GM23338 (cell line): ENCODE measurements around the gene RNASE3. TPM values are rescaled to one million over a fixed set of nuclear protein-coding genes. Genes with fewer than 3 reads are reported as not detected.
"Not testable (repeated sequence)": the region's sequence is repeated elsewhere in the genome, so short reads cannot be mapped to it uniquely, and the experiment has no call there.

ENCODE experiments used
- ATAC-seq: fragments of 200-7000 bp; cut with Tn5 transposase; 3 replicates; pipeline ENCODE4 v1.9.1; 2020
- DNase-seq: peaks from one replicate; pipeline ENCODE4 v3.0.0-alpha.2; 2015; ENCODE audit warnings: low spot score
- H2AFZ ChIP-seq: fragments of 200-600 bp; sonication (generic); 2 replicates; pipeline ENCODE4 v1.8.0; 2016; ENCODE audit warnings: antibody characterized with exemption, mild to moderate bottlenecking, moderate library complexity
- H3F3A ChIP-seq: fragments of 200-600 bp; sonication (generic); replicated peaks from 2 replicates; pipeline ENCODE4 v1.8.0; 2017; ENCODE audit warnings: antibody characterized with exemption, mixed run types, low read depth
- H3K27ac ChIP-seq: fragments of 200-600 bp; sonication (generic); 2 replicates; pipeline ENCODE4 v1.6.1; 2016; ENCODE audit warnings: low read depth
- H3K27me3 ChIP-seq: fragments of 200-600 bp; sonication (generic); 2 replicates; pipeline ENCODE4 v1.8.0; 2016; ENCODE audit warnings: mild to moderate bottlenecking, mixed run types, moderate library complexity; ENCODE audit not compliant: insufficient read depth
- H3K36me3 ChIP-seq: fragments of 200-600 bp; sonication (generic); 2 replicates; pipeline ENCODE4 v1.8.0; 2016; ENCODE audit warnings: mild to moderate bottlenecking; ENCODE audit not compliant: insufficient read depth
- H3K4me1 ChIP-seq: fragments of 200-600 bp; sonication (generic); 2 replicates; pipeline ENCODE4 v1.8.0; 2016; ENCODE audit warnings: mild to moderate bottlenecking, moderate library complexity; ENCODE audit not compliant: insufficient read depth
- H3K4me2 ChIP-seq: fragments of 200-600 bp; sonication (generic); 2 replicates; pipeline ENCODE4 v1.7.1; 2017; ENCODE audit warnings: mixed run types
- H3K4me3 ChIP-seq: fragments of 200-600 bp; sonication (generic); 2 replicates; pipeline ENCODE4 v1.6.1; 2016; ENCODE audit warnings: mixed run types
- H3K79me2 ChIP-seq: fragments of 200-600 bp; sonication (generic); replicated peaks from 2 replicates; pipeline ENCODE4 v1.8.0; 2017; ENCODE audit warnings: mild to moderate bottlenecking; ENCODE audit not compliant: insufficient read depth
- H3K9me2 ChIP-seq: fragments of 200-600 bp; sonication (generic); 2 replicates; pipeline ENCODE4 v1.8.0; 2017; ENCODE audit not compliant: insufficient read depth
- H4K20me1 ChIP-seq: fragments of 200-600 bp; sonication (generic); replicated peaks from 2 replicates; pipeline ENCODE4 v1.8.0; 2017; ENCODE audit warnings: mild to moderate bottlenecking; ENCODE audit not compliant: insufficient read depth
- H3K27ac Mint-ChIP-seq: 2 replicates; pipeline ENCODE4 v1.8.0; 2020; ENCODE audit warnings: inconsistent platforms, mild to moderate bottlenecking, moderate library complexity, mixed read lengths
- H3K27me3 Mint-ChIP-seq: 3 replicates; pipeline ENCODE4 v1.8.0; 2022; ENCODE audit warnings: low read depth, mild to moderate bottlenecking, moderate library complexity, mixed read lengths, inconsistent platforms; ENCODE audit not compliant: insufficient read depth, poor library complexity
- H3K36me3 Mint-ChIP-seq: 3 replicates; pipeline ENCODE4 v1.8.0; 2021; ENCODE audit warnings: low read depth, mild to moderate bottlenecking, inconsistent platforms, moderate library complexity, mixed read lengths
- H3K4me1 Mint-ChIP-seq: 3 replicates; pipeline ENCODE4 v1.8.0; 2020; ENCODE audit warnings: mild to moderate bottlenecking, inconsistent platforms, mixed read lengths
- H3K4me3 Mint-ChIP-seq: 3 replicates; pipeline ENCODE4 v1.8.0; 2021; ENCODE audit warnings: moderate library complexity, mild to moderate bottlenecking, inconsistent platforms, mixed read lengths
- H3K9me3 Mint-ChIP-seq: 3 replicates; pipeline ENCODE4 v1.8.0; 2020; ENCODE audit warnings: moderate library complexity, mild to moderate bottlenecking, inconsistent platforms, mixed read lengths
- CREB1 ChIP-seq: fragments of 250-450 bp; sonication (Bioruptor Pico); IDR thresholded peaks from 2 replicates; pipeline ENCODE4 v1.5.0; 2020; ENCODE audit warnings: low read depth, mild to moderate bottlenecking, moderate library complexity
- EZH2phosphoT487 ChIP-seq: fragments of 200-600 bp; sonication (generic); IDR thresholded peaks from one replicate; pipeline ENCODE4 v1.8.1; 2018; ENCODE audit warnings: antibody characterized with exemption; ENCODE audit not compliant: unreplicated experiment
- NANOG ChIP-seq: IDR thresholded peaks from 2 replicates; pipeline ENCODE4 v1.6.1; 2016; ENCODE audit warnings: antibody characterized with exemption, borderline replicate concordance
- STAT1 ChIP-seq: IDR thresholded peaks from one replicate; pipeline ENCODE4 v1.6.1; 2016; ENCODE audit warnings: antibody characterized with exemption; ENCODE audit not compliant: unreplicated experiment
- polyA plus RNA-seq: library from polyadenylated mRNA; unstranded; fragments of >200 nt; fragmentation: Nextera tagmentation; extraction: Ambion mirVana; gene quantifications from 2 replicates; pipeline ENCODE4 v1.2.1, GENCODE V29; 2016
- total RNA-seq: library from RNA; depleted of rRNA; stranded (reverse); fragments of >200 nt; shearing (Covaris generic); gene quantifications from 2 replicates; pipeline ENCODE4 v1.2.3, GENCODE V29; 2014
- TF ChIP-seq, protein P1 (sequence below), 2 experiments: fragments of 200-600 bp in 1 of 2; sonication (generic) in 1 of 2; conservative IDR thresholded peaks; 2 replicates each; pipeline versions ENCODE4 v1.5.1 to v1.6.1; 2016 to 2017; ENCODE audit warnings: antibody characterized with exemption in 2 of 2, low read depth in 2 of 2, mild to moderate bottlenecking in 2 of 2, moderate library complexity in 1 of 2
- TF ChIP-seq, protein P2 (sequence below): IDR thresholded peaks from 2 replicates; pipeline ENCODE4 v1.6.1; 2016; ENCODE audit warnings: antibody characterized with exemption
- TF ChIP-seq, protein P3 (sequence below): IDR thresholded peaks from one replicate; pipeline ENCODE4 v1.6.1; 2018; ENCODE audit warnings: antibody characterized with exemption; ENCODE audit not compliant: unreplicated experiment

The RNASE3 gene
- total and polyA plus RNA-seq, 2 experiments from 2014 or later = not detected

DNA sequence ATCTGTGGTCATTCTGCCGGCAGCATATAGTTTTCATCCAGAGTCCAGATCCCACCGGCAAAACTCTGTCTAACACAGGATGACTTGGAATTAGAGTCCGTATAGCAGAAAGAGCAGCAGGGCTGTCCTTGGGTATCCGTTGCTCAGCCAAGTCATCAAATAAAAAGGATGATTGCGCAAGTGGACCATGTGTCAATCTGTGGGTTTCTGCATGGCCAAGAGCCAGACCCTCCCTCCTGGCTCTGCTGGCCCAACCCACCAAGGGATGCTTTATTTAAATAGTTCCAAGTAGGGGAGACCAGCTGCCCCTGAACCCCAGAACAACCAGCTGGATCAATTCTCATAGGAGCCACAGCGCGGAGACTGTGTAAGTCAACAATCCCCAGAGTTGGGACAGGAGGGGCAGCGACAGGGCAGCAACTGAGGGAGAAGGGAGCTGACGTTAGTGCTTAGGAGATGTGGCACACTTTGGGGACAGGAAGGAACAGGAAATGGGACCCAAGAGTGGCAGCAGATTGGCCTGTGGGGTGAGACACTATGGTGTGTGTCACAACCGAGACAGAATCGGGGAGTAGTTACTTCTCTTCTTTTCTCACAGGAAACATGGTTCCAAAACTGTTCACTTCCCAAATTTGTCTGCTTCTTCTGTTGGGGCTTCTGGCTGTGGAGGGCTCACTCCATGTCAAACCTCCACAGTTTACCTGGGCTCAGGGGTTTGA, 28.0 kb downstream of the RNASE3 start:
- not testable (repeated sequence) for H3K4me3 ChIP-seq, H3K36me3 Mint-ChIP-seq, H3K4me1 Mint-ChIP-seq, H3K9me2 ChIP-seq, ATAC-seq, H3F3A ChIP-seq, H3K27ac ChIP-seq, DNase-seq, H4K20me1 ChIP-seq, H3K79me2 ChIP-seq, H3K36me3 ChIP-seq, H3K4me1 ChIP-seq, H3K4me2 ChIP-seq, H3K27me3 Mint-ChIP-seq, H3K4me3 Mint-ChIP-seq, H3K27ac Mint-ChIP-seq, H2AFZ ChIP-seq, H3K9me3 Mint-ChIP-seq, H3K27me3 ChIP-seq

DNA sequence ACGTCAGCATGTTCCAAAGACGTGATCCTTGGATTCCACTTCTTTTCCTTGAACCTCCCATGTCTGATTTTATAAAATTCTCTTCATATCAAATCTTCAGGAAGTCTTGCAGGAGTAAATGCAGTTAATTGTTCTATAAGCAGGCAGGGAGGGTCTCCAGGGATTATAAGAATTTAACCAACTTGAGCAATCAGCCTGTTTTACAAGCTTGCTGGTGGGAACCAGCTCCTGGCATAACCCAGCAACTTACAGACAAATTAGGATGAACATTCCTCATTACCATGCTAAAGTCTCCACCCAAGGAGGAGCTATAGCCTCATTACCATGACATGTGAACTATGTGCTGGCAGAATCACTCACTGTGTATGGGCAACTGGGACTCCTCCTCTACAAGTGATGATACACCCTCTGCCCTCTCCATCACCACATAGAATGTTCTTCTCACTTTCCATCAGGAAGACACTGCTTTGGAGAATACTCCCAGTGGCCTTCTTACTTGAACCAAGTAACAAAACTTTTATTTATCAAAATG, 32.6 kb downstream of the RNASE3 start:
- H3K36me3 Mint-ChIP-seq, H3K4me1 ChIP-seq, H3K27me3 Mint-ChIP-seq, ATAC-seq, H4K20me1 ChIP-seq, H3K4me3 ChIP-seq, H2AFZ ChIP-seq, H3K27me3 ChIP-seq, H3K27ac Mint-ChIP-seq, H3F3A ChIP-seq, H3K4me2 ChIP-seq, DNase-seq, H3K4me1 Mint-ChIP-seq, H3K27ac ChIP-seq, H3K4me3 Mint-ChIP-seq, H3K36me3 ChIP-seq, H3K79me2 ChIP-seq: not testable (repeated sequence)
- peaks cover 14% of the 10 kb centered on the region; the same call in 1 of the 2 replicates for H3K9me2 ChIP-seq
- H3K9me3 Mint-ChIP-seq = peaks cover 11% of the 10 kb centered on the region

DNA sequence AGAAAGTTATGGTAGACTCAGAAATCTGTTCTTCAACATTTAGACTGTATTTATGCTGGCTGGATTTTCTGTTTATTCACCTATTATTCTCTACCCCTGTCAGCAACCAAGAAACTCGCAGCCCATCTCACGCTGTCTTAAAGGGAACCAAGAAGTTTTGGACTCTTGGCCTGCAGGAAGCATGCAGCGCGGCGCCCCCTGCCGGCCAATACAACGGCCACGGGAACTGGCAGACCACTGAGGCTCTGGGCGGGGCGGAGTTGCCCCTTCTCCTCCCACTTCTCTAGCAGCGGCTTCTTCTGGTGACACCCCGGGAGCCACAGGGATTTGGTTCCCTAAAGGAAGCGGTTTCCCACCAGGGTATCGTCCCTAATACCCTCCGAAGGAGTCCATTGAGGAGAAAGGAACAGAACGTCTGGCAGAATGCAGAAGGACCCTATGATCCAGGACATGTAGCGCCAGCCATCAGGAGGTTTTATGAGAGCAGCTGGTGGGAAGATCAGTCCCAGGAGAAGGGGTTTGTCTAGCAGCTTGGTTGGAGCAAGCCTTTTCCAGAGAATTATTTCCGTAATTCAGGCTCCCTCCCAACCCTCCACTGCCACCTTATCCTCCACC, 43.1 kb downstream of the RNASE3 start:
- H3K9me3 Mint-ChIP-seq = no peaks in the 10 kb centered on the region
- no peaks in the 10 kb centered on the region for H3F3A ChIP-seq
- no peak overlapping the region for H3K27ac Mint-ChIP-seq
- H3K79me2 ChIP-seq = no peaks in the 10 kb centered on the region
- no peaks in the 10 kb centered on the region for H3K36me3 Mint-ChIP-seq
- no peaks in the 10 kb centered on the region for H3K36me3 ChIP-seq
- H3K4me1 ChIP-seq = no peaks in the 10 kb centered on the region; the same call in 1 of the 2 replicates
- H3K27me3 Mint-ChIP-seq = peaks cover 7% of the 10 kb centered on the region
- H3K4me3 ChIP-seq = peak overlapping the region; percentile 38
- H3K4me1 Mint-ChIP-seq = peaks cover 8% of the 10 kb centered on the region
- H2AFZ ChIP-seq = peak overlapping the region; percentile 83; the same call in 1 of the 2 replicates
- DNase-seq (peak; percentile 94), ATAC-seq (peak; percentile 99)
- no peaks in the 10 kb centered on the region for H4K20me1 ChIP-seq
- H3K9me2 ChIP-seq = no peaks in the 10 kb centered on the region
- no peak overlapping the region for H3K4me3 Mint-ChIP-seq
- H3K27me3 ChIP-seq = no peaks in the 10 kb centered on the region
- H3K27ac ChIP-seq = no peak overlapping the region
- H3K4me2 ChIP-seq = peak overlapping the region; percentile 53
- no peak for TF ChIP-seq STAT1
- TF ChIP-seq, protein P1, sequence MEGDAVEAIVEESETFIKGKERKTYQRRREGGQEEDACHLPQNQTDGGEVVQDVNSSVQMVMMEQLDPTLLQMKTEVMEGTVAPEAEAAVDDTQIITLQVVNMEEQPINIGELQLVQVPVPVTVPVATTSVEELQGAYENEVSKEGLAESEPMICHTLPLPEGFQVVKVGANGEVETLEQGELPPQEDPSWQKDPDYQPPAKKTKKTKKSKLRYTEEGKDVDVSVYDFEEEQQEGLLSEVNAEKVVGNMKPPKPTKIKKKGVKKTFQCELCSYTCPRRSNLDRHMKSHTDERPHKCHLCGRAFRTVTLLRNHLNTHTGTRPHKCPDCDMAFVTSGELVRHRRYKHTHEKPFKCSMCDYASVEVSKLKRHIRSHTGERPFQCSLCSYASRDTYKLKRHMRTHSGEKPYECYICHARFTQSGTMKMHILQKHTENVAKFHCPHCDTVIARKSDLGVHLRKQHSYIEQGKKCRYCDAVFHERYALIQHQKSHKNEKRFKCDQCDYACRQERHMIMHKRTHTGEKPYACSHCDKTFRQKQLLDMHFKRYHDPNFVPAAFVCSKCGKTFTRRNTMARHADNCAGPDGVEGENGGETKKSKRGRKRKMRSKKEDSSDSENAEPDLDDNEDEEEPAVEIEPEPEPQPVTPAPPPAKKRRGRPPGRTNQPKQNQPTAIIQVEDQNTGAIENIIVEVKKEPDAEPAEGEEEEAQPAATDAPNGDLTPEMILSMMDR (conservative IDR thresholded peaks at IDR 0.05; ENCODE audit: low read depth in 2 of 2) = peak; percentile 87 to 96
- TF ChIP-seq, protein P2, sequence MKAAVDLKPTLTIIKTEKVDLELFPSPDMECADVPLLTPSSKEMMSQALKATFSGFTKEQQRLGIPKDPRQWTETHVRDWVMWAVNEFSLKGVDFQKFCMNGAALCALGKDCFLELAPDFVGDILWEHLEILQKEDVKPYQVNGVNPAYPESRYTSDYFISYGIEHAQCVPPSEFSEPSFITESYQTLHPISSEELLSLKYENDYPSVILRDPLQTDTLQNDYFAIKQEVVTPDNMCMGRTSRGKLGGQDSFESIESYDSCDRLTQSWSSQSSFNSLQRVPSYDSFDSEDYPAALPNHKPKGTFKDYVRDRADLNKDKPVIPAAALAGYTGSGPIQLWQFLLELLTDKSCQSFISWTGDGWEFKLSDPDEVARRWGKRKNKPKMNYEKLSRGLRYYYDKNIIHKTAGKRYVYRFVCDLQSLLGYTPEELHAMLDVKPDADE = no peak
- TF ChIP-seq, protein P3, sequence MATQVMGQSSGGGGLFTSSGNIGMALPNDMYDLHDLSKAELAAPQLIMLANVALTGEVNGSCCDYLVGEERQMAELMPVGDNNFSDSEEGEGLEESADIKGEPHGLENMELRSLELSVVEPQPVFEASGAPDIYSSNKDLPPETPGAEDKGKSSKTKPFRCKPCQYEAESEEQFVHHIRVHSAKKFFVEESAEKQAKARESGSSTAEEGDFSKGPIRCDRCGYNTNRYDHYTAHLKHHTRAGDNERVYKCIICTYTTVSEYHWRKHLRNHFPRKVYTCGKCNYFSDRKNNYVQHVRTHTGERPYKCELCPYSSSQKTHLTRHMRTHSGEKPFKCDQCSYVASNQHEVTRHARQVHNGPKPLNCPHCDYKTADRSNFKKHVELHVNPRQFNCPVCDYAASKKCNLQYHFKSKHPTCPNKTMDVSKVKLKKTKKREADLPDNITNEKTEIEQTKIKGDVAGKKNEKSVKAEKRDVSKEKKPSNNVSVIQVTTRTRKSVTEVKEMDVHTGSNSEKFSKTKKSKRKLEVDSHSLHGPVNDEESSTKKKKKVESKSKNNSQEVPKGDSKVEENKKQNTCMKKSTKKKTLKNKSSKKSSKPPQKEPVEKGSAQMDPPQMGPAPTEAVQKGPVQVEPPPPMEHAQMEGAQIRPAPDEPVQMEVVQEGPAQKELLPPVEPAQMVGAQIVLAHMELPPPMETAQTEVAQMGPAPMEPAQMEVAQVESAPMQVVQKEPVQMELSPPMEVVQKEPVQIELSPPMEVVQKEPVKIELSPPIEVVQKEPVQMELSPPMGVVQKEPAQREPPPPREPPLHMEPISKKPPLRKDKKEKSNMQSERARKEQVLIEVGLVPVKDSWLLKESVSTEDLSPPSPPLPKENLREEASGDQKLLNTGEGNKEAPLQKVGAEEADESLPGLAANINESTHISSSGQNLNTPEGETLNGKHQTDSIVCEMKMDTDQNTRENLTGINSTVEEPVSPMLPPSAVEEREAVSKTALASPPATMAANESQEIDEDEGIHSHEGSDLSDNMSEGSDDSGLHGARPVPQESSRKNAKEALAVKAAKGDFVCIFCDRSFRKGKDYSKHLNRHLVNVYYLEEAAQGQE = no peak
- no peak for TF ChIP-seq EZH2phosphoT487
- TF ChIP-seq CREB1 (CRISPR knock-in tag) = no peak
- TF ChIP-seq NANOG = no peak
